Trophoblast cell (in vitro differentiated cells and primary cell): ENCODE results near the gene DDX19B.

Experiments
- DNase-seq, 2 donors: peaks; one replicate each; pipeline ENCODE4 v3.0.0-alpha.2; 2016
- H2AFZ ChIP-seq: 2 replicates; pipeline ENCODE4 v1.6.1; 2013; ENCODE audit warnings: low read length, moderate library complexity, mild to moderate bottlenecking; ENCODE audit not compliant: insufficient read depth, poor library complexity
- H2AK5ac ChIP-seq: 2 replicates; pipeline ENCODE4 v1.6.1; 2013; ENCODE audit warnings: mild to moderate bottlenecking, low read length
- H2BK120ac ChIP-seq: 2 replicates; pipeline ENCODE4 v1.6.1; 2013; ENCODE audit warnings: low read length, mild to moderate bottlenecking, moderate library complexity; ENCODE audit not compliant: insufficient read depth, poor library complexity
- H2BK12ac ChIP-seq: 2 replicates; pipeline ENCODE4 v1.6.1; 2013; ENCODE audit warnings: mild to moderate bottlenecking, low read length, moderate library complexity
- H2BK5ac ChIP-seq: 2 replicates; pipeline ENCODE4 v1.6.1; 2013; ENCODE audit warnings: low read length, low read depth, moderate library complexity, mild to moderate bottlenecking; ENCODE audit not compliant: poor library complexity
- H3K14ac ChIP-seq: 2 replicates; pipeline ENCODE4 v1.6.1; 2013; ENCODE audit warnings: mild to moderate bottlenecking, low read length
- H3K18ac ChIP-seq: 2 replicates; pipeline ENCODE4 v1.6.1; 2013; ENCODE audit warnings: mild to moderate bottlenecking, low read length
- H3K23ac ChIP-seq: 2 replicates; pipeline ENCODE4 v1.6.1; 2013; ENCODE audit warnings: low read length
- H3K27ac ChIP-seq: 2 replicates; pipeline ENCODE4 v1.5.1; 2013; ENCODE audit warnings: low read depth, mild to moderate bottlenecking, inconsistent platforms, low read length, moderate library complexity
- H3K27me3 ChIP-seq: 2 replicates; pipeline ENCODE4 v1.6.1; 2013; ENCODE audit warnings: inconsistent platforms, mild to moderate bottlenecking, low read length, moderate library complexity; ENCODE audit not compliant: insufficient read depth
- H3K36me3 ChIP-seq, 2 experiments: 1 replicate in 1 of 2; 2 replicates in 1 of 2; pipeline ENCODE4 v1.6.1; 2013; ENCODE audit warnings: low read length in 2 of 2, mild to moderate bottlenecking in 2 of 2, moderate library complexity in 1 of 2; ENCODE audit not compliant: insufficient read depth in 2 of 2, control insufficient read depth in 1 of 2
- H3K4ac ChIP-seq: 2 replicates; pipeline ENCODE4 v1.6.1; 2013; ENCODE audit warnings: low read depth, mild to moderate bottlenecking, low read length, moderate library complexity
- H3K4me1 ChIP-seq, 2 experiments: 1 replicate in 1 of 2; 2 replicates in 1 of 2; pipeline ENCODE4 v1.6.1; 2013; ENCODE audit warnings: low read length in 2 of 2, mild to moderate bottlenecking in 2 of 2, moderate library complexity in 1 of 2; ENCODE audit not compliant: insufficient read depth in 2 of 2, control insufficient read depth in 1 of 2
- H3K4me2 ChIP-seq: 2 replicates; pipeline ENCODE4 v1.6.1; 2013; ENCODE audit warnings: inconsistent platforms, mild to moderate bottlenecking, low read length, moderate library complexity
- H3K4me3 ChIP-seq: 2 replicates; pipeline ENCODE4 v1.5.1; 2013; ENCODE audit warnings: mild to moderate bottlenecking, low read depth, low read length, inconsistent platforms
- H3K79me1 ChIP-seq: one replicate; pipeline ENCODE4 v1.6.1; 2013; ENCODE audit warnings: low read length
- H3K79me2 ChIP-seq: 2 replicates; pipeline ENCODE4 v1.6.1; 2013; ENCODE audit warnings: low read length, mild to moderate bottlenecking; ENCODE audit not compliant: control insufficient read depth, insufficient read depth, poor library complexity
- H3K9ac ChIP-seq: 2 replicates; pipeline ENCODE4 v1.6.1; 2013; ENCODE audit warnings: mild to moderate bottlenecking, low read length
- H3K9me3 ChIP-seq: 2 replicates; pipeline ENCODE4 v1.6.1; 2013; ENCODE audit warnings: low read depth, mild to moderate bottlenecking, control low read depth, inconsistent platforms, low read length; ENCODE audit not compliant: insufficient read depth
- H4K12ac ChIP-seq: 2 replicates; pipeline ENCODE4 v1.6.1; 2013; ENCODE audit warnings: low read depth, mild to moderate bottlenecking, low read length, moderate library complexity
- H4K8ac ChIP-seq: 2 replicates; pipeline ENCODE4 v1.6.1; 2013; ENCODE audit warnings: low read depth, mild to moderate bottlenecking, low read length, moderate library complexity
- H4K91ac ChIP-seq: one replicate; pipeline ENCODE4 v1.6.1; 2013; ENCODE audit warnings: low read depth, mild to moderate bottlenecking, low read length, moderate library complexity
- whole genome bisulfite sequencing: extraction: QIAGEN DNeasy Blood & Tissue Kit; methylation state at CpG from one replicate; pipeline ENCODE4 v1.1.7; 2013; ENCODE audit warnings: missing lambda C conversion rate; ENCODE audit not compliant: insufficient read length, insufficient coverage; ENCODE audit errors: extremely low coverage; 5-methylcytosine and 5-hydroxymethylcytosine counted together

Gene DDX19B

GRCh38 chr16:70375636-70376611 is 76.9 kb downstream of the DDX19B start:
- H2BK5ac ChIP-seq, result no peak overlapping the region
- H3K18ac ChIP-seq, result no peak overlapping the region
- no peaks in the 10 kb centered on the region for H3K27me3 ChIP-seq
- H4K91ac ChIP-seq, result no peak overlapping the region
- no CpG with 5 or more reads among the region's 16 CpGs for WGBS
- H3K27ac ChIP-seq, result no peak overlapping the region
- no peak overlapping the region for H3K4me3 ChIP-seq
- peaks cover 6% of the 10 kb centered on the region for H3K79me1 ChIP-seq
- peaks cover 3% of the 10 kb centered on the region in 2 experiments for H3K4me1 ChIP-seq
- no peak overlapping the region for H2AFZ ChIP-seq
- no peak overlapping the region for H3K14ac ChIP-seq
- H3K9ac ChIP-seq, result no peak overlapping the region
- H2BK12ac ChIP-seq, result no peak overlapping the region
- H3K36me3 ChIP-seq, result peaks cover 29 to 35% of the 10 kb centered on the region in 2 experiments
- DNase-seq, result no peak
- no peak overlapping the region for H2AK5ac ChIP-seq
- H2BK120ac ChIP-seq, result no peak overlapping the region
- H3K23ac ChIP-seq, result no peak overlapping the region
- H4K8ac ChIP-seq, result no peak overlapping the region
- no peak overlapping the region for H4K12ac ChIP-seq
- H3K4me2 ChIP-seq, result no peak overlapping the region
- no peaks in the 10 kb centered on the region for H3K9me3 ChIP-seq
- H3K79me2 ChIP-seq, result peaks cover 4% of the 10 kb centered on the region
- H3K4ac ChIP-seq, result no peak overlapping the region

GRCh38 chr16:70377782-70378181 is 78.8 kb downstream of the DDX19B start:
- DNase-seq, result no peak
- Histone ChIP-seq H3K4me3 (no peak overlapping the region), H2BK12ac (no peak overlapping the region), H3K4ac (no peak overlapping the region), H3K79me2 (peaks cover 4% of the 10 kb centered on the region), H4K12ac (no peak overlapping the region), H2AK5ac (no peak overlapping the region), H2AFZ (no peak overlapping the region), H4K8ac (no peak overlapping the region), H3K9ac (no peak overlapping the region), H2BK120ac (no peak overlapping the region), H3K18ac (no peak overlapping the region), H2BK5ac (no peak overlapping the region), H4K91ac (no peak overlapping the region), H3K23ac (no peak overlapping the region), H3K36me3 (peaks cover 22 to 24% of the 10 kb centered on the region in 2 experiments), H3K4me1 (peaks cover 7% of the 10 kb centered on the region in 2 experiments), H3K14ac (no peak overlapping the region), H3K4me2 (no peak overlapping the region), H3K79me1 (peaks cover 12% of the 10 kb centered on the region), H3K27me3 (no peaks in the 10 kb centered on the region), H3K27ac (no peak overlapping the region), H3K9me3 (no peaks in the 10 kb centered on the region)
- no CpG with 5 or more reads among the region's 2 CpGs for whole genome bisulfite sequencing

DNA sequence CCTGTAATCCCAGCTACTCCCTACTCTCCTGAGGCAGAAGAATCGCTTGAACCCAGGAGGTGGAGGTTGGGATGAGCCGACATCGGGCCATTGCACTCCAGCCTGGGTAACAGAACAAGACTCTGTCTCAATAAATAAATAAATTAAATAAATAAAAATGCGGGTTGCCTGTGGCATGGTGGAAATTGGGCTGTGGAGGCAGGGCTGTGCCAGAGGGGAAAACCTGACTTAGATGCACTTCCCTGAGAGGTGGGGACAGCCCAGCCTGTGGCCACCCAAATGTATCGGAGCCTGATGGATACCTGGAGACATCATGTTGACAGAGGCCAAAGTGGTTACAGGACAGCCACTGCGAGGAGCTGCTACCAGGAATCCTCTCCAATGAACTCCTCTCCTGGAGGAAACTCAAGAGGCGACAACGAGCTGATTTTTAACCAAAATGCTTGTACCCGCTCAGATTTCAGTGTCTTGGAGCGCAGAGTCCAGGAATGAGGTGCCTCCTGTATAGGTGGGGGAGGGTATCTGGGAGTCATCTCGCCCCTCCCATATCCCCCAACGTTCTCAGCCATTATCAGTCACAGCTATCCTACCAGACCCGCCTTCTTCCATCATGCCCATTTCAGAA is 80.0 kb downstream of the DDX19B start:
- H3K36me3 ChIP-seq, result peaks cover 18 to 31% of the 10 kb centered on the region in 2 experiments
- H3K79me1 ChIP-seq, result peaks cover 12% of the 10 kb centered on the region
- no peak for DNase-seq
- no peak overlapping the region for H4K91ac ChIP-seq
- H4K12ac ChIP-seq, result no peak overlapping the region
- H2BK12ac ChIP-seq, result no peak overlapping the region
- peaks cover 7% of the 10 kb centered on the region in 2 experiments for H3K4me1 ChIP-seq
- no peaks in the 10 kb centered on the region for H3K9me3 ChIP-seq
- no peak overlapping the region for H3K14ac ChIP-seq
- H2BK5ac ChIP-seq, result no peak overlapping the region
- no CpG with 5 or more reads among the region's 13 CpGs for WGBS
- H3K27me3 ChIP-seq, result no peaks in the 10 kb centered on the region
- H2BK120ac ChIP-seq, result no peak overlapping the region
- no peak overlapping the region for H3K27ac ChIP-seq
- H2AK5ac ChIP-seq, result no peak overlapping the region
- H3K9ac ChIP-seq, result no peak overlapping the region
- no peak overlapping the region for H3K18ac ChIP-seq
- no peak overlapping the region for H3K4ac ChIP-seq
- no peak overlapping the region for H3K23ac ChIP-seq
- no peak overlapping the region for H3K4me2 ChIP-seq
- no peak overlapping the region for H4K8ac ChIP-seq
- H3K4me3 ChIP-seq, result no peak overlapping the region
- H3K79me2 ChIP-seq, result peaks cover 4% of the 10 kb centered on the region
- H2AFZ ChIP-seq, result no peak overlapping the region

GRCh38 chr16:70380248-70380918 is 81.4 kb downstream of the DDX19B start:
- Histone ChIP-seq H4K12ac (no peak overlapping the region), H2BK120ac (peak overlapping the region; percentile 74), H3K4me2 (peak overlapping the region; percentile 86), H3K36me3 (peaks cover 14 to 24% of the 10 kb centered on the region in 2 experiments), H3K27me3 (no peaks in the 10 kb centered on the region), H3K4me1 (peaks cover 7% of the 10 kb centered on the region in 2 experiments), H2BK5ac (peak overlapping the region; percentile 71), H2AFZ (no peak overlapping the region), H3K14ac (peak overlapping the region; percentile 68), H3K79me2 (peaks cover 4% of the 10 kb centered on the region), H3K4ac (peak overlapping the region; percentile 1), H3K9me3 (no peaks in the 10 kb centered on the region), H3K4me3 (peak overlapping the region; percentile 66), H3K27ac (peak overlapping the region; percentile 92), H3K9ac (peak overlapping the region; percentile 78), H4K8ac (peak overlapping the region; percentile 74), H3K23ac (no peak overlapping the region), H2BK12ac (no peak overlapping the region), H4K91ac (peak overlapping the region; percentile 84), H3K79me1 (peaks cover 12% of the 10 kb centered on the region), H3K18ac (peak overlapping the region; percentile 56), H2AK5ac (peak overlapping the region; percentile 53)
- DNase-seq, result peak; percentile 92 to 98
- no CpG with 5 or more reads among the region's 31 CpGs for WGBS
